Measurements from ENCODE around the gene C19orf18.

The C19orf18 gene

DNA sequence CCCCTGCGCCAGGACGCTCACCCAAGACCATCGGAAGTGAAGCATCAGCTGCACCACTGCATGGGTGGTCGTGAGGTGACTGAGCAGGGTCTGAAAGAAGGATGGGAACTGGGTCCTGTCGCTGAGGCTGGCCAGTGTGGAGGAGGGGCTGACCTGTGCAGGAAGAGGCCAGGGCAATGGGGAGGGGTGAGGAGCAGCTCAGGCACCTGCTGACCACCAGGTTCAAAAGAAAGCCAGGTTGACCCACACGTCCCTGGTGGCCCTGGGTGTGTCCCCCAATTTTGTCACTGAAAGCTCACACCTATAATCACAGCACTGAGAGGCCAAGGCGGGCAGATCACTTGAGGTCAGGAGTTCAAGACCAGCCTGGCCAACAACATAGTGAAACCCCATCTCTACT, 45.8 kb upstream of the C19orf18 start:
- peaks cover under 1% of the 10 kb centered on the region for H3K9me3 ChIP-seq (ENCODE audit: insufficient read depth, low read length, severe bottlenecking)

DNA sequence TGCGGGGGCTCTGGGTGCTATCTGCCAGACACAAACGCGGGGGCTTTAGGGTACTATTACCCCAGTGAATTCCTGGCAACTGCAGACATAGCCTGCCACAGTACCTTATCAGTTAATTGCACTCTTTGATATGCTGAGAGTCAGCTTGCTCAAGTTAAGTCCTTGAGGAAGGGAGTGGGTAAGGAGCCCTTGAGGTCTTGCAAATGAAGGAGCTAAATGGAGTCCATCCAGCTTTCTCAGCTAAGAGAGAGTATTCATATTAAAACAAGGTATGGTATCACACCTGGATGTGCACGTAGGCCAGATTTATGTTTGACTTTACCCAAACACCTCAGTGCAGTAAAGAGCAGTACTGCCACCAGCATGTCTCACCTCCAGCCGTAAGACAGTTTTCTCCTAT, 39.8 kb upstream of the C19orf18 start:
- DNase-seq (no peak), ATAC-seq (ENCODE audit: insufficient read depth, low read depth) (no peak)
- Histone ChIP-seq H3K9ac (ENCODE audit: low read depth, low read length) (no peak overlapping the region), H3K36me3 (ENCODE audit: insufficient read depth, low read length) (no peaks in the 10 kb centered on the region), H3K27me3 (ENCODE audit: insufficient read depth, low read length, poor library complexity) (no peaks in the 10 kb centered on the region), H3K27ac (ENCODE audit: low read length) (no peak overlapping the region), H3K4me2 (ENCODE audit: insufficient read depth, low read length) (no peak overlapping the region), H3K4me1 (ENCODE audit: insufficient read depth, low read length) (peaks cover 10% of the 10 kb centered on the region), H3K79me2 (ENCODE audit: insufficient read depth, low read length) (no peaks in the 10 kb centered on the region), H3K4me3 (ENCODE audit: low read depth in 1 of 2, low read length in 2 of 2) (no peak overlapping the region), H2AFZ (ENCODE audit: low read depth, low read length) (no peak overlapping the region), H4K20me1 (ENCODE audit: insufficient read depth, low read length) (no peaks in the 10 kb centered on the region), H3K9me3 (ENCODE audit: insufficient read depth, low read length, severe bottlenecking) (no peaks in the 10 kb centered on the region)
- TF ChIP-seq EZH2 (IDR thresholded peaks at IDR 0.05; ENCODE audit: borderline replicate concordance, low read depth, low read length, severe bottlenecking): no peak
- TF ChIP-seq, protein P1, sequence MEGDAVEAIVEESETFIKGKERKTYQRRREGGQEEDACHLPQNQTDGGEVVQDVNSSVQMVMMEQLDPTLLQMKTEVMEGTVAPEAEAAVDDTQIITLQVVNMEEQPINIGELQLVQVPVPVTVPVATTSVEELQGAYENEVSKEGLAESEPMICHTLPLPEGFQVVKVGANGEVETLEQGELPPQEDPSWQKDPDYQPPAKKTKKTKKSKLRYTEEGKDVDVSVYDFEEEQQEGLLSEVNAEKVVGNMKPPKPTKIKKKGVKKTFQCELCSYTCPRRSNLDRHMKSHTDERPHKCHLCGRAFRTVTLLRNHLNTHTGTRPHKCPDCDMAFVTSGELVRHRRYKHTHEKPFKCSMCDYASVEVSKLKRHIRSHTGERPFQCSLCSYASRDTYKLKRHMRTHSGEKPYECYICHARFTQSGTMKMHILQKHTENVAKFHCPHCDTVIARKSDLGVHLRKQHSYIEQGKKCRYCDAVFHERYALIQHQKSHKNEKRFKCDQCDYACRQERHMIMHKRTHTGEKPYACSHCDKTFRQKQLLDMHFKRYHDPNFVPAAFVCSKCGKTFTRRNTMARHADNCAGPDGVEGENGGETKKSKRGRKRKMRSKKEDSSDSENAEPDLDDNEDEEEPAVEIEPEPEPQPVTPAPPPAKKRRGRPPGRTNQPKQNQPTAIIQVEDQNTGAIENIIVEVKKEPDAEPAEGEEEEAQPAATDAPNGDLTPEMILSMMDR (IDR thresholded peaks at IDR 0.05; ENCODE audit: borderline replicate concordance, extremely low read depth, low read length, poor library complexity, severe bottlenecking): no peak

More for the DNA sequence above, 45.8 kb upstream of the C19orf18 start:
- no peak overlapping the region for H3K4me3 ChIP-seq (ENCODE audit: low read depth in 1 of 2, low read length in 2 of 2)
- H3K4me1 ChIP-seq (ENCODE audit: insufficient read depth, low read length): peaks cover 6% of the 10 kb centered on the region; the same call in 1 of the 2 replicates
- H3K27me3 ChIP-seq (ENCODE audit: insufficient read depth, low read length, poor library complexity): no peaks in the 10 kb centered on the region
- H3K9ac ChIP-seq (ENCODE audit: low read depth, low read length): no peak overlapping the region
- TF ChIP-seq, protein P1 (IDR thresholded peaks at IDR 0.05; ENCODE audit: borderline replicate concordance, extremely low read depth, low read length, poor library complexity, severe bottlenecking): no peak
- no peak for TF ChIP-seq EZH2 (IDR thresholded peaks at IDR 0.05; ENCODE audit: borderline replicate concordance, low read depth, low read length, severe bottlenecking)
- H2AFZ ChIP-seq (ENCODE audit: low read depth, low read length): no peak overlapping the region
- no peak for DNase-seq
- H3K36me3 ChIP-seq (ENCODE audit: insufficient read depth, low read length): no peaks in the 10 kb centered on the region
- H3K4me2 ChIP-seq (ENCODE audit: insufficient read depth, low read length): no peak overlapping the region
- H4K20me1 ChIP-seq (ENCODE audit: insufficient read depth, low read length): no peaks in the 10 kb centered on the region
- ATAC-seq (ENCODE audit: insufficient read depth, low read depth): no peak
- H3K79me2 ChIP-seq (ENCODE audit: insufficient read depth, low read length): no peaks in the 10 kb centered on the region
- H3K27ac ChIP-seq (ENCODE audit: low read length): no peak overlapping the region

DNA sequence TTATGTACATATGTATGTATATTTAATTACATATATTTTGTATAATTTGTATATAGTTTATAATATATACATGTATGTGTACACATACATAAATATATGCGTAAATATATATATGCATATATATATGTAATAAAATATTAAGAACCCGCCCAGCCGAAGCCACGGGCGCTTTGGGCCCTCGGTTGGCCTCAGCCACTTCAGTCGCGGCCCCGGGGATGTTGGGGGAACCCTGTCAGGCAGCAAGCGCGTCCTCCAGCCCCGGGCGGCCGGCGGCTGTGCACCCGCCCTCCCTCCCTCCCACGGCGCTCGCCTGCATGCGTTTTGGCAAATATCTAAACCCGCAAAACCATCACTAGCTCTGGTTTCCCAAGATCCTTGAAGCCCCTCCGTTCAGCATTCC, 36.2 kb upstream of the C19orf18 start:
- H3K4me3 ChIP-seq (ENCODE audit: low read depth in 1 of 2, low read length in 2 of 2): peak overlapping the region in 1 of 2 experiments; percentile 80; a peak in 2 of 4 replicates
- ATAC-seq (ENCODE audit: insufficient read depth, low read depth) (no peak), DNase-seq (no peak)
- no peaks in the 10 kb centered on the region for H4K20me1 ChIP-seq (ENCODE audit: insufficient read depth, low read length)
- no peak overlapping the region for H3K9ac ChIP-seq (ENCODE audit: low read depth, low read length)
- H3K4me1 ChIP-seq (ENCODE audit: insufficient read depth, low read length): peaks cover 20% of the 10 kb centered on the region
- TF ChIP-seq EZH2 (IDR thresholded peaks at IDR 0.05; ENCODE audit: borderline replicate concordance, low read depth, low read length, severe bottlenecking): no peak
- TF ChIP-seq, protein P1 (IDR thresholded peaks at IDR 0.05; ENCODE audit: borderline replicate concordance, extremely low read depth, low read length, poor library complexity, severe bottlenecking): no peak
- H3K79me2 ChIP-seq (ENCODE audit: insufficient read depth, low read length): no peaks in the 10 kb centered on the region; the same call in 1 of the 2 replicates
- no peak overlapping the region for H3K27ac ChIP-seq (ENCODE audit: low read length)
- H3K27me3 ChIP-seq (ENCODE audit: insufficient read depth, low read length, poor library complexity): no peaks in the 10 kb centered on the region
- peak overlapping the region; percentile 98 for H3K4me2 ChIP-seq (ENCODE audit: insufficient read depth, low read length)
- no peak overlapping the region for H2AFZ ChIP-seq (ENCODE audit: low read depth, low read length)
- H3K36me3 ChIP-seq (ENCODE audit: insufficient read depth, low read length): peaks cover 15% of the 10 kb centered on the region
- H3K9me3 ChIP-seq (ENCODE audit: insufficient read depth, low read length, severe bottlenecking): peaks cover 7% of the 10 kb centered on the region

All from DND-41 (cell line).